H1 (cell line): ENCODE data around the gene FBXL14.
A peak's percentile ranks its signal among the peaks of the same experiment; 100 is the strongest.

Experiments used
- CTCF ChIP-seq, 3 experiments: IDR thresholded peaks; 1 replicate in 2 of 3; 2 replicates in 1 of 3; pipeline versions ENCODE4 v1.5.1 to v1.6.1; 2011; ENCODE audit warnings: low read length in 3 of 3, mild to moderate bottlenecking in 3 of 3, inconsistent platforms in 2 of 3, low read depth in 1 of 3, moderate library complexity in 1 of 3; ENCODE audit not compliant: insufficient read depth in 1 of 3; ENCODE audit errors: control extremely low read depth in 1 of 3
- MAX ChIP-seq: IDR thresholded peaks from 2 replicates; pipeline ENCODE4 v1.6.1; 2012; ENCODE audit warnings: inconsistent platforms
- POLR2A ChIP-seq, 2 experiments: IDR thresholded peaks; 1 replicate in 1 of 2; 2 replicates in 1 of 2; pipeline ENCODE4 v1.6.1; 2011; ENCODE audit warnings: low read depth in 2 of 2, low read length in 2 of 2, mild to moderate bottlenecking in 2 of 2; ENCODE audit errors: control extremely low read depth in 1 of 2
- POLR2AphosphoS5 ChIP-seq: IDR thresholded peaks from 2 replicates; pipeline ENCODE4 v1.6.1; 2011; ENCODE audit warnings: low read depth, low read length
- RXRA ChIP-seq: IDR thresholded peaks from 2 replicates; pipeline ENCODE4 v1.6.1; 2011; ENCODE audit warnings: low read depth, mild to moderate bottlenecking, low read length, moderate library complexity; ENCODE audit not compliant: insufficient read depth
- YY1 ChIP-seq: IDR thresholded peaks from 2 replicates; pipeline ENCODE4 v1.6.1; 2011; ENCODE audit warnings: low read depth, mild to moderate bottlenecking, low read length

GRCh38 chr12:1544996-1545700 is 49.2 kb downstream of the FBXL14 start:
- TF ChIP-seq POLR2A (IDR thresholded peaks at IDR 0.05; ENCODE audit: control extremely low read depth in 1 of 2, low read depth in 2 of 2, low read length in 2 of 2) (no peak), CTCF (IDR thresholded peaks at IDR 0.05; ENCODE audit: control extremely low read depth in 1 of 3, insufficient read depth in 1 of 3, low read depth in 1 of 3, low read length in 3 of 3) (peak in 1 of 3 experiments; percentile 21; a peak in 1 of 4 replicates), YY1 (no peak), POLR2AphosphoS5 (no peak), MAX (no peak), RXRA (no peak)
